Left renal cortex interstitium (tissue), 4 donors: ENCODE results near the gene VDAC1. TPM values are rescaled to one million over a fixed set of nuclear protein-coding genes. Genes with fewer than 3 reads are reported as not detected.
"Not testable (repeated sequence)": the region's sequence is repeated elsewhere in the genome, so short reads cannot be mapped to it uniquely, and the experiment has no call there.

Experiments
- DNase-seq, 4 donors: peaks; one replicate each; pipeline ENCODE4 v3.0.0-alpha.2; 2013; ENCODE audit warnings: low read depth in 4 of 4, low spot score in 2 of 4, missing footprints in 1 of 4
- polyA plus RNA-seq, 4 donors: library from polyadenylated mRNA; unstranded; fragments of 120-200 nt; gene quantifications; one replicate each; pipeline ENCODE4 v1.2.1, GENCODE V29; 2013; ENCODE audit not compliant: insufficient read length in 4 of 4

Gene VDAC1
- polyA plus RNA-seq, 4 donors = 160 to 196 (median 183) TPM

- no peak for DNase-seq
Observed at GRCh38 chr5:133969654-133970324, 35.0 kb downstream of the VDAC1 start.

DNA sequence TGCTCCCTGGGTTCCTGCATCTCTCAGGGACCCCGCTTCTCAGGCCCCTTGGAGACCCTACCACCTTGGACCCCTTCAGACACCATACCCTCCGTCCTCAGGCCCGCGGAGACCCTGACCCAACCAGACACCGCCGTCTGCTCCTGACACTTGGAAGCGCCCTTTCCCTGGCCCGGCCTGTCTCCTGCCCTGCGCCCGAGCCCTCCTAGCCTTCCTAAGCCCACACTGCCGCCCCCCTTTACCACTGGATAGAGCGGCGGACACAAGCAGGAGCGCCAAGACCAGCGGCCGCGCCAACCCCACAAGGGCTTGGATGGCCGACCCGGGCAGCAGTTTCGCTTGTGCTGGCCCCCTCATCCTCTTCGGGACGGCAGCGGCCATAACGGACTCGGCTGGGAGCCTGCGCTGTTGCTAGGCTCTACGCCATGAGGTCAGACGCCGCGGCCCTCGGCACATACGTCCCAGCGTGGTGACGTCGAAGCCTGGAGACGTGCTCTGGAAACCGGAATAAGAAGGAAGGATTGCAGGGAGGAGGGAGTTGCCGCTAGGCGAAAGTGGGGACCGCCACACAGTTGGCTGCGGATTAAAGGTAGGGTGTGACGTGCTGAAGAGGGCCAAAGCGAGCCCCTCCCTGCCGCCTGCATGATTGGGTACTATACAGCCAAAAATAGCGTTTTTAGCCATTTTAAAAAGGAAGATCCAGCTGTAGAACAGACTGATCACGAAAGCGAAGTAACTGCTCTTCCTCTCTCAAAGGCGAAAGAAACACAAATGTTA is 36.4 kb downstream of the VDAC1 start, which contains the start of gene C5orf15:
Gene C5orf15 (minus strand): TSS at position 422 of the 777 bp plus-strand sequence. CDS start 41 bp downstream, at position 381.
- DNase-seq = peak; percentile 89 to 96 (median 92)

DNA sequence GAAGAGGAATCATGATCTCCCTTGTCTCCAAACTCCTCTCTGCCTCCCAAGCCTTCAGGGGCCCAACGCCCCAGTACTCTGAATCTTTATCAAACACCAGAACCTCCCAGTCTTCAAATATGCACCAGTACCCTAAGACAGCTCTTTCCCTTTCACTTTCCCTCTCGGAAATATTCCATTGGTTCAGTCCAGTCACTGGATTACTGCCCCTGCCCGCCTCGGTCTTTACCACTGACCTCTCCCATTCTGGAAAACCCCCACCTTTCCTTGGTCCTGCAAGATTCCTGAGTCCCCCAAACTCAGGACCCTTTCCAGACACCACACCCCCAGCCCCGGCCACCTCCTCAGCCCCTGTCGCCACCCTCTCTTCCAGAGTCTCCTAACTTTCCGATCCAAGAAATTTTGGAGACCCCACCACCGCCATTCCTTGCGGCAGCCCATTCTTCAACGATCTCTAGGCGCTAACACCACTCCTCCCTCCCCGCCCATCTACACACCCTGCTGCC is 37.0 kb downstream of the VDAC1 start:
- peak in 1 of 4 donors; percentile 23 for DNase-seq

GRCh38 chr5:133967124-133967523 is 37.7 kb downstream of the VDAC1 start:
- no peak for DNase-seq

GRCh38 chr5:133966090-133966489 is 38.7 kb downstream of the VDAC1 start:
- no peak for DNase-seq

DNA sequence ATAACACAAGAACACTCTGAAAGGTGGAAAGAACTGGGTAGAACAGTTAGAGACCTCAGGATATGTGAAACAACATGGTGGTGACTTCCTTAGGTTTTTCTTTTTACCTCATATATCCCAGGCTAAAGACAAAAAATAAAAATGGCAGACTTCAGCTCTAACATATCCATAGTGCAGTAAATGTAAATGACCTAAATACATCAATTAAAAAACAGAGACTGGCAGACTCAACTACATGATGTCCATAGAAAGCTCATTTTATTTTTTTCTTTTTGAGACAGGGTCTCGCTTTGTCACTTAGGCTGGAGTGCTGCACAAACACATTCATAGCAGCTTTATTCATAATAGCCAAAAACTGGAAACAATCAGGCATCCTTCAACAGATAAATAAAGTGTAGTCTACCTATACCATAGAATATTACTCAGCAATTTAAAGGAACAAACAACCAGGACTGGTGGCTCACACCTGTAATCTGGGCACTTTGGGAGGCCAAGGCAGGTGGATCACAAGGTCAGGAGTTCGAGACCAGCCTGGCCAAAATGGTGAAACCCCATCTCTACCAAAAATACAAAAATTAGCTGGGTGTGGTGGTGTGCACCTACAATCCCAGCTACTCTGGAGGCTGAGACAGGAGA is 41.2 kb downstream of the VDAC1 start:
- no peak for DNase-seq

- DNase-seq = no peak
Observed at GRCh38 chr5:133962801-133963476, 41.8 kb downstream of the VDAC1 start.

- DNase-seq = no peak
Observed at GRCh38 chr5:133962131-133962530, 42.6 kb downstream of the VDAC1 start.

DNA sequence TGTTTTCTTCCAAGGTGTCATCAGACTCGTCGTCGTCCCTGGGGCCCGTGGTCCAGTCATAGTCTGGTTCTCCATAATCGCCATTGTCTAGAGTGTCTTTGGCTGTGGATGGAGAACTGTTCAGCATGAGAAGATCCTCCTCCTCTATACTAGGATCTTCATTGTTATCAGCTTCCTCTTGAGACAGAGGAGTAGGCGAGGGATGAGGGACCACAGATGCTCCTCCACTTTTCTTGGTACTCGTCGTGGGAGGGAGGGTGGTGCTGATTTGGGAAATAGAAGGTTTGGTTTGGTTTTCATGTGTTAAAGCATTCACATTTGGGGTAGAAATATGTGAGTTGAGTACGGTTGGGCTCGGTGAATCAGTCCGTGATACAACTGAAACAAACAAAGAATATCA is 45.1 kb downstream of the VDAC1 start:
- DNase-seq = no peak

- no peak for DNase-seq
Observed at GRCh38 chr5:133957591-133957990, 47.2 kb downstream of the VDAC1 start.

- DNase-seq = no peak
Observed at GRCh38 chr5:133957080-133957479, 47.7 kb downstream of the VDAC1 start.

- not testable (repeated sequence) for DNase-seq
Observed at GRCh38 chr5:133956196-133956595, 48.6 kb downstream of the VDAC1 start.

DNA sequence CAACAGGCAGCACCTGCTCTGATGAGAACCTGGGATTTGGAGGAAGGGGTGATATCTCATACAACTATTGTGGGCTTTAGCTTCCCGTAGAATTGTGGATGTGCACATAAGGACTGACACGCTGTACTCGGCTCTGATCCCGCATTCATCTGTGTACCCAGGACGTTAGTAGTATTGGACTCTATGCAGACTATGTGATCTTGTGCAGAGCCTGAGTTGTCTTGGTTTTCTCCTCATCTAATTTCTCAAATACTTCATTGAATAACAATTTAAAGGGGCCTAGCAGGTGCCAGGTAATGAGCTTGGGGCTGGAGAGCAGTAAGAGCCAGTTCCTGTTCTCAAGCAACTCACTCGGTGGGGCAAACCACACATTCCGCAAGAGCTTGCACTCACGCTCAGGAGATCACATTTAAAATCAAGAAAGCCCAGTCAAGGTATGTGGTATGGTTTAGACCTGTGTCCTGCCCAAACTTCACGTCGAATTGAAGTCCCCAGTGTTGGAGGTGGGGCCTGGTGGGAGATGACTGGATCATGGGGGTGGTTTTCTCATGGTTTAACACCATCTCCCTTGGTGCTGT is 51.1 kb downstream of the VDAC1 start:
- no peak for DNase-seq

DNA sequence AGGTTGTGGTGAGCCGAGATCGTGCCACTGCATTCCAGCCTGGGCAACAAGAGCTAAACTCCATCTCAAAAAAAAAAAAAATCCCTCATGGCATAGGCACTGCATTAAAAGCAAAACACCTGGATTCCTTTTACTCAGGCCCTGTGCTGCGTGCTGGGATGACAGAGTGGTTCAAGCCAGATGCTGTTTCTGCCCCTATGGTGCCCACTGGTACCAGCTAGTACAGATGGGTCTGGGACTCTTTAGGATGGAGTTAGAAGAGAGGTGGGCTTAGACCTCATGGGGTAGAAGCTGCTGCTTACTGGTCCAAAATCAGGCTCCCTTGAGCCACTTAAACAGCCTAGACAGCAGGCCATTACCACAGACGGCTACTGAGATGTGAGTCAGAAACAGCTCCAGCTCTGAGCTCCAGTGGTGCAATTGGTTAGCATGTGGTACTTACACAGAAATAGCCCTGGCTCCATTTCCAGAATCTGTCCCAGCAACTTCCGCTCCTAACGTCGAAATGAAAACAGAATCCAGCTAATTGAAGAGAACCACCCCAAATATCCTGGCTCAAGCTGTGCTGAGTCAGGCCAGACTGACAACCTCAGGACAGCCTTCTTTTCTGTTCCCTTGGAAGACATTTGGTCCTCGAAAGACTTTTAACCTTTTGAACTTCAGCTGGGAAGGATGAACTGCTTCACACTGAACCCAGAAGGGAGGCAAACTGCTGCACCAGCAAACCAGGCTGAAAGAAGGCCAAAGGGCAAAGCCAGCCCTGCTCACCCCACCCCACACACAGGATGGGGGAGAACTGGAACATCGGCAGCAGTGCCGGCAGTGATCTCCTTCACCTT is 51.8 kb downstream of the VDAC1 start:
- no peak for DNase-seq

DNA sequence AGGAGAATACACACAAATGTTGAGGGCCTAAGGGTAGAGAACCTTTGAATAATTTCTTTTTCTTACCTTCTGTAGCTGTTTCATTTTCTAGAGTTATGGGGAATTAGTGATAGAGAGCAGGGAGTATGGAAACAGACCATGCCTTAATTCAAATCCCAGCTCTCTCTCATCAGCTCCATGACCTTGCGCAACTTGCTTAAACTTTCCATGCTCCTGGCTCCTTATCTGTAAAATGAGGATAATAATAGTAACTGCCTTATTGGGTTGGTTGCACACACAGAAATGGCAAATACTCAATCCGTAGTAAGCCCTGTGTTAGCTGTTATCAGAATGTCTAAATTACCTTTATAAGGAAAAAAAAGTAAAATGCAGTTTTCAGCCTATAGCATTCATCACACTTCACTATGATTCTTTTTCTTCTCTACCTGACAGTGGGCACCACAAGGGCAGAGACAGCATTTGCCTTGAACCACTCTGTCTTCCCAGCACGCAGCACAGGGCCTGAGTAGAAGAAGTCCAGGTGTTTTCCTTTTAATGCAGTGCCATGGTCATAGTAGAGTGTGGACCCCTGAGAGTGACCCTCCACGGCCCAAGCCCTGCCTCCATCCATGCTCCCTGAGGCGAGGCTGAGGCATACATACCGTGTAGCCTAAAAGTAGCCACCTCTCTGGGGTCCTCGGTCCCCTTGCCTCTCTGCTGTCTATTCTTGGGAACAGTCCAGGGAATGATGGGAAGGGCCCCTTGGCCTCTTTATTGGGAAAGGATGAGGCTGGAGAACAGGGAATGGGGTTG is 53.8 kb downstream of the VDAC1 start:
- DNase-seq = no peak

GRCh38 chr5:133948721-133949120 is 56.1 kb downstream of the VDAC1 start:
- no peak for DNase-seq

DNA sequence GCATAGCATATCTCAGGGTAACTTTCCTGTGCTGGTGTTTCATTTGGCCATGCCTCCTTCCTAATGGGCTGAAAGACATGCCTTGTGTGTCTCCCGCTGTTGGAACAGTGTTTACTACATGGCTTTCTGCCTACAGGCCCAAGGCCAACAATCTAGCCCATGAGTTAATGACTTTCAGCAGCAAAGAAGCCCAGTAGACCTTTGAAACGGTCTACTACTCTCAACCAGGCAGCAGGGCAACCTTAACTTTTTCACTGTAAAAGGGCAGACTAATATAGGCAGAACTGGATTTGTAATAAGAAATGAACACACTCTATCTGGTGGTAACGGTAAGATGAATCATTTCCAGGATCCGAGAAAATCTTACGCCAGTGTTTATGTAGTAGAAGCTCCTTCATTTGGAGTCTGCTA is 57.3 kb downstream of the VDAC1 start:
- DNase-seq = no peak

DNA sequence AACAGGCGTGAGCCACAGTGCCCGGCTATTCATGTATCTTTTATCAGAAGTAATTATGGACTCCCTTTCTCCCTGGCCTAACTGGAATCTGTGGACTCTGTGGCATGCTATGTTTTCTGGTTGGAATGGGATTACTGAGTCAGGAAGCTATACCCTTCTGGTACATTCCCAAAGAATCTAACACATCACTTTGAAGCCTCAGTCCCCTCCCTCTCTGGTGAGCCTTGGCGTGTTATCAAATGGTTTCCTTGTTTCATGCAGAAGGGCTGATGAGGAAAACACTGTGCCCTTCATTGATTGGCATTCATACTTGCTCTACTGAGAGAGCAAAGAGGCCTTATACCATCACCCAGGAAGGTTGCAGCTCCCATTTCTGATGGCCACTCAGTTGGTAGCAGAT is 59.2 kb downstream of the VDAC1 start:
- DNase-seq = no peak
